SHP77 treated with DMSO at 0.1 percent for 48 hours (cell line): Measurements from ENCODE around the gene GDAP1L1.
"Not testable (repeated sequence)": the region's sequence is repeated elsewhere in the genome, so short reads cannot be mapped to it uniquely, and the experiment has no call there.

Experiments
- DNase-seq: peaks from one replicate; lab custom pipeline; 2025; lab: John Stamatoyannopoulos, UW

Gene GDAP1L1

GRCh38 chr20:44219791-44220190 is 27.3 kb upstream of the GDAP1L1 start:
- no peak for DNase-seq

GRCh38 chr20:44221368-44221954 is 25.6 kb upstream of the GDAP1L1 start:
- no peak for DNase-seq

- no peak for DNase-seq
Measured at GRCh38 chr20:44222027-44222426, 25.1 kb upstream of the GDAP1L1 start.

GRCh38 chr20:44222633-44223368 is 24.3 kb upstream of the GDAP1L1 start:
- DNase-seq, result no peak

- DNase-seq, result no peak
Measured at GRCh38 chr20:44223721-44224120, 23.4 kb upstream of the GDAP1L1 start.

GRCh38 chr20:44224637-44225036 is 22.5 kb upstream of the GDAP1L1 start:
- no peak for DNase-seq

- no peak for DNase-seq
Measured at GRCh38 chr20:44228465-44229258, 18.4 kb upstream of the GDAP1L1 start.

- DNase-seq, result no peak
Measured at GRCh38 chr20:44231193-44231592, 15.9 kb upstream of the GDAP1L1 start.

GRCh38 chr20:44231713-44232468 is 15.2 kb upstream of the GDAP1L1 start:
- DNase-seq, result no peak

- not testable (repeated sequence) for DNase-seq
Measured at GRCh38 chr20:44232469-44232856, 14.6 kb upstream of the GDAP1L1 start.

- no peak for DNase-seq
Measured at GRCh38 chr20:44233436-44234016, 13.6 kb upstream of the GDAP1L1 start.

- no peak for DNase-seq
Measured at GRCh38 chr20:44234566-44235317, 12.4 kb upstream of the GDAP1L1 start.

GRCh38 chr20:44235702-44236101 is 11.4 kb upstream of the GDAP1L1 start:
- no peak for DNase-seq

- not testable (repeated sequence) for DNase-seq
Measured at GRCh38 chr20:44236840-44237239, 10.3 kb upstream of the GDAP1L1 start.

GRCh38 chr20:44241796-44242195 is 5.3 kb upstream of the GDAP1L1 start:
- no peak for DNase-seq

GRCh38 chr20:44245977-44246376 is 1.1 kb upstream of the GDAP1L1 start:
- no peak for DNase-seq

- no peak for DNase-seq
Measured at GRCh38 chr20:44247586-44248409, 690 bp downstream of the GDAP1L1 start.

GRCh38 chr20:44248410-44248759 is 1.3 kb downstream of the GDAP1L1 start:
- DNase-seq, result no peak

- DNase-seq, result no peak
Measured at GRCh38 chr20:44251284-44251683, 4.2 kb downstream of the GDAP1L1 start.

- DNase-seq, result no peak
Measured at GRCh38 chr20:44253528-44253927, 6.4 kb downstream of the GDAP1L1 start.
